Stimulated activated naive CD8-positive, alpha-beta T cell treated with anti-CD3 and anti-CD28 coated beads, Interleukin-15, Interleukin-2, amounts not matched to agents 100 U/mL and 50 U/mL, for 24 hours (primary cell): ENCODE results near the gene IGFN1.
"Not testable (repeated sequence)": the region's sequence is repeated elsewhere in the genome, so short reads cannot be mapped to it uniquely, and the experiment has no call there.

ENCODE experiments used
- ATAC-seq: fragments of 150-1000 bp; cut with Tn5 transposase; one replicate; pipeline ENCODE4 v1.10.0; 2021
- DNase-seq: peaks from one replicate; pipeline ENCODE4 v3.0.0; 2021

IGFN1 gene

GRCh38 chr1:201248721-201249559 is 58.3 kb downstream of the IGFN1 start:
- ATAC-seq = no peak

GRCh38 chr1:201250326-201251011 is 59.8 kb downstream of the IGFN1 start:
- DNase-seq (no peak), ATAC-seq (no peak)

More at GRCh38 chr1:201248721-201249559, 58.3 kb downstream of the IGFN1 start:
- DNase-seq = no peak

GRCh38 chr1:201251411-201251810 is 60.8 kb downstream of the IGFN1 start:
- ATAC-seq (no peak), DNase-seq (no peak)

GRCh38 chr1:201251851-201252430 is 61.3 kb downstream of the IGFN1 start:
- ATAC-seq (no peak), DNase-seq (no peak)

GRCh38 chr1:201252944-201253371 is 62.3 kb downstream of the IGFN1 start:
- DNase-seq = no peak
- no peak for ATAC-seq

- ATAC-seq (no peak), DNase-seq (no peak)
Observed at GRCh38 chr1:201253411-201253810, 62.8 kb downstream of the IGFN1 start.

- no peak for DNase-seq
- ATAC-seq = no peak
Observed at GRCh38 chr1:201253906-201254624, 63.4 kb downstream of the IGFN1 start.

- DNase-seq (peak; percentile 81), ATAC-seq (peak; percentile 65)
Observed at GRCh38 chr1:201254625-201255478, 64.2 kb downstream of the IGFN1 start.

GRCh38 chr1:201255479-201256362 is 65.1 kb downstream of the IGFN1 start:
- ATAC-seq (no peak), DNase-seq (no peak)

- not testable (repeated sequence) for ATAC-seq, DNase-seq
Observed at GRCh38 chr1:201258132-201258531, 67.5 kb downstream of the IGFN1 start.

GRCh38 chr1:201258763-201259230 is 68.2 kb downstream of the IGFN1 start:
- ATAC-seq = no peak
- DNase-seq = no peak

- DNase-seq (no peak), ATAC-seq (no peak)
Observed at GRCh38 chr1:201259476-201260235, 69.0 kb downstream of the IGFN1 start.

- DNase-seq (no peak), ATAC-seq (no peak)
Observed at GRCh38 chr1:201260236-201260590, 69.6 kb downstream of the IGFN1 start.

GRCh38 chr1:201260648-201261311 is 70.2 kb downstream of the IGFN1 start:
- DNase-seq (no peak), ATAC-seq (peak; percentile 23)

GRCh38 chr1:201261771-201262547 is 71.3 kb downstream of the IGFN1 start:
- DNase-seq (no peak), ATAC-seq (no peak)

- DNase-seq (no peak), ATAC-seq (no peak)
Observed at GRCh38 chr1:201262963-201263608, 72.5 kb downstream of the IGFN1 start.

- ATAC-seq (no peak), DNase-seq (no peak)
Observed at GRCh38 chr1:201264072-201264471, 73.4 kb downstream of the IGFN1 start.

- no peak for ATAC-seq
- no peak for DNase-seq
Observed at GRCh38 chr1:201264554-201264953, 73.9 kb downstream of the IGFN1 start.
